ENCODE results near the gene CACNA2D4. TPM values are rescaled to one million over a fixed set of nuclear protein-coding genes. Genes with fewer than 3 reads are reported as not detected.

Gene CACNA2D4
- total and polyA plus RNA-seq, 11 donors = 0.10 to 9.0 (median 1.2) TPM

DNA sequence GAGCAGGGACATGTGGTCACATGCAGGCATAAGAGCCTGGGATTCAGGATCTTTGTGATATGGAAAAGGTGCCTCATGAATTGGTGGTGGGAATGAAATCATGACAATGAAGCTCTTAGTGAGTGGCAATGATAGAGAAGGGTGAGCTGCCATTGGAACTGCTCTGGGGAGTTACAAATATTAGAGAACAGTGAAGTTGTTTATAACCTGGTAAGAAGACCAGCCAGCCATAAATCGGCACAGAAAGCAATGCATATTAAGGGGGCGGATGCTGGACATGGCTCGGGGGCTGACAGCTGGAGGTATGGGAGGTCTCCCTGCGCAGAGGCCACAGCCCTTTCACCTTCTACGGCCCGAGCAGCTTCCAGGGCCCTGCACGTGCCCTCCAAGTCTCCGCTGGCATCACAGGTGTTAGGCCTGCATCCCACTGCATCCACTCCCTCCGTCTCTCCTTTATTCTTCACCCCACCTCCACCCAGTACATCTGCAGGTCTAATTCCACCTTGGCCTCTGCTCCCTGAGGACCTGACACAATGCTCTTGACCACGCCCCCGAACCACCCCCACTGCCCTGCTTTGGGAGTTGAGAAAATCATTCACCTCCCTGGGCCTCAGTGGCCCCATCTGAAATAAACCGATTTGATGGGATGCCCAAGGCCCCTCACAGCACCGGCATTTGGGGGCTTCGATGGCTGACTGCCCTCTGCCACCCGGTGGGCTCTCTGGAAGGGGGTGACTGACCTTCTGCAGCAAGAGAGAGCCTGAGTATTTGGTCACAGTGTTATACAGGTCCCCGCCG is 4.1 kb downstream of the CACNA2D4 start:
- no peak overlapping the region for H3K4me3 ChIP-seq

DNA sequence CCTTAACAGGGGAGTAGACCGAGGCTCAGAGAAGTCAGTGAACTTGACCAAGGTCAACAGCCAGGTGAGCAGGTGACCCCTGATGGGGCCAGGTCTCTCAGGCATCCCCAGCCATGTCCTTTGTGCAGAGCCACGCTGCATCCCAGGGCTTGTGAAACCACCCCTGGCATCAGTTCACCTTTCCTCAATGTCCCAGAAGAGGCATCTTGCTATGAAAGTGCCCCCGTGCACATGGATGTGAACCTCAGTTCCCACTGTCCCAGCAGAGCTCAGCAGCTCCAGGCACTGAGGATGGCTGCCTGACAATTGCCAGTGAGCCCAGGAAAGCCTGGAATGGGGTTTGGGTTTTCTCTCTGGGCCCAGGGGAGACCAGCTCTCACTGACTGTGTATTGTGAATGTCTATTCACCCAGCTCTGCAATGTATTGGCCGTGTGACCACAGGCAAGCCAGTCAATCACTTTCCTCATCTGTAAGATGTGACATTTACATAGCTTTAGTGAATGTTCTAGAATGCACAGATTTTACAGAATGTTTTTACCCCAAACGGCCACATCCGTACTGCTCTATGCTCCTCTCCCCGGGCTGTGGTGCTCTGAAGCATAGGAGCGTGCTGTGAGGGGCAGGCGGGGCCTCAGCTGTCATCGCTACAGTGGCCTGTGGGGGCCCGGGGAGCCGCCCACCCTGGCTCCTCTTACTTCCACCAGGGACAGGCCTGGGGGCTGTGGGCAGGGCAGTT is 4.9 kb downstream of the CACNA2D4 start:
- intact Hi-C loops (cut with DNase I) = no loop called here
- ATAC-seq (no peak), DNase-seq (no peak)
- peaks cover 0 to 16% (median 8%) of the 10 kb centered on the region in 12 donors for H3K4me1 ChIP-seq
- no peaks in the 10 kb centered on the region for H3K9me3 ChIP-seq
- H3K36me3 ChIP-seq = no peaks in the 10 kb centered on the region
- 77 to 82% (median 79%) methylated on average over 11 to 12 of the region's 12 CpGs for WGBS, 4 donors
- no peak overlapping the region for H3K27ac ChIP-seq
- TF ChIP-seq, protein P1, sequence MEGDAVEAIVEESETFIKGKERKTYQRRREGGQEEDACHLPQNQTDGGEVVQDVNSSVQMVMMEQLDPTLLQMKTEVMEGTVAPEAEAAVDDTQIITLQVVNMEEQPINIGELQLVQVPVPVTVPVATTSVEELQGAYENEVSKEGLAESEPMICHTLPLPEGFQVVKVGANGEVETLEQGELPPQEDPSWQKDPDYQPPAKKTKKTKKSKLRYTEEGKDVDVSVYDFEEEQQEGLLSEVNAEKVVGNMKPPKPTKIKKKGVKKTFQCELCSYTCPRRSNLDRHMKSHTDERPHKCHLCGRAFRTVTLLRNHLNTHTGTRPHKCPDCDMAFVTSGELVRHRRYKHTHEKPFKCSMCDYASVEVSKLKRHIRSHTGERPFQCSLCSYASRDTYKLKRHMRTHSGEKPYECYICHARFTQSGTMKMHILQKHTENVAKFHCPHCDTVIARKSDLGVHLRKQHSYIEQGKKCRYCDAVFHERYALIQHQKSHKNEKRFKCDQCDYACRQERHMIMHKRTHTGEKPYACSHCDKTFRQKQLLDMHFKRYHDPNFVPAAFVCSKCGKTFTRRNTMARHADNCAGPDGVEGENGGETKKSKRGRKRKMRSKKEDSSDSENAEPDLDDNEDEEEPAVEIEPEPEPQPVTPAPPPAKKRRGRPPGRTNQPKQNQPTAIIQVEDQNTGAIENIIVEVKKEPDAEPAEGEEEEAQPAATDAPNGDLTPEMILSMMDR (IDR thresholded peaks at IDR 0.05) = no peak
- TF ChIP-seq POLR2A (IDR thresholded peaks at IDR 0.05) = no peak
- no peak overlapping the region for H3K4me3 ChIP-seq
- H3K27me3 ChIP-seq = no peaks in the 10 kb centered on the region

More for the DNA sequence above, 4.1 kb downstream of the CACNA2D4 start:
- Histone ChIP-seq H3K9me3 (no peaks in the 10 kb centered on the region), H3K27me3 (no peaks in the 10 kb centered on the region), H3K4me1 (peaks cover 0 to 16% (median 8%) of the 10 kb centered on the region in 12 donors), H3K36me3 (no peaks in the 10 kb centered on the region), H3K27ac (no peak overlapping the region)
- ATAC-seq = no peak
- no peak for DNase-seq
- no peak for TF ChIP-seq POLR2A (IDR thresholded peaks at IDR 0.05)
- TF ChIP-seq, protein P1 (IDR thresholded peaks at IDR 0.05) = no peak
- WGBS, 4 donors = 85 to 90% (median 88%) methylated on average over 16 to 17 of the region's 17 CpGs
- intact Hi-C loops (cut with DNase I) = no loop called here

DNA sequence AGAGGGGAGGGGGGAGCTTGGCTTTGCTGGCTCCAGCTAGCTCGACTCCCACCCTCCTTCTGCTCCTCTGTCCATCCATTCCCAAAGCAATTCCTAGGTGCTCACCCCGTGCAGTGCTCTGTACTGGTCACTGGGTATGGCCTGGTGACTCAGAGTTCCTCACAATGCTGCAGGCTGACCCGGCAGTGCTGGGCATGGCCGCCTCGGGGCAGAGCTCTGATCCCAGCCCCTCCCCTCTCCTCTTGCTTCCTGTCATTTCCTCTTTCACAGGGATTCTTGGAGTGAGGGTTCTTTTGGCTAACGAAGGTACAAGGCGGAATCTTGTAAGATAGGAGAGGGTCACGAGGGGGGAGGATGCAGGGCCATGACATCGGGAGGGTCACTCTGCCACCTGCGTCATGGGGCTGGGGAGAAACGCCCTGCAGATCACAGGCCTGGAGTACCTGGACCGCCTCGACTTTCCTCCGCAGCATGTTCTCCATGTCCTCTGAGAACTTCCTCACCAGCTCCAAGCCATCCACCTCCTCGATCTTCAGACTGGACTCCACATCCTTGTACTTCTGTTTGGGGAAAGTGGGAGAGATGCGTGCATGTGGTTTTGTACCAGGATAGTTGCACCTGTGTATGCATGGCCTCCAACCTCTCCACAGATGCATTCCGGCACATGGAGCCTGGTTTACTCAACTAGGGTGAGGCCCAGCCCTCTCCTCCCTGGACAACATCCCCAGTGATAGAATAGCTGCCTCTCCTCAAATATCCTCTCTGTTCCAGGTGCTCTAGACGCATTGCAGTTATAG is 5.7 kb downstream of the CACNA2D4 start:
- Histone ChIP-seq H3K4me1 (peaks cover 0 to 20% (median 8%) of the 10 kb centered on the region in 12 donors), H3K36me3 (no peaks in the 10 kb centered on the region), H3K27me3 (no peaks in the 10 kb centered on the region), H3K27ac (no peak overlapping the region), H3K4me3 (no peak overlapping the region), H3K9me3 (no peaks in the 10 kb centered on the region)
- TF ChIP-seq, protein P1 (IDR thresholded peaks at IDR 0.05) = no peak
- no peak for TF ChIP-seq POLR2A (IDR thresholded peaks at IDR 0.05)
- ATAC-seq (no peak), DNase-seq (no peak)
- WGBS, 4 donors = 72 to 80% (median 74%) methylated on average over 16 to 18 of the region's 18 CpGs
- intact Hi-C loops (cut with DNase I) = no loop called here

Measured in heart left ventricle (tissue), 16 donors.